Esophagus squamous epithelium (tissue), 4 donors: Measurements from ENCODE around the gene ASS1.

Experiments used
- POLR2A ChIP-seq, 4 donors: fragments of 450-650 bp; IDR thresholded peaks; one replicate each; pipeline ENCODE4 v1.6.1; 2017; ENCODE audit warnings: antibody characterized with exemption in 4 of 4, mild to moderate bottlenecking in 4 of 4, moderate library complexity in 3 of 4
- TF ChIP-seq, protein P1 (sequence below), 6 experiments: fragments of 450-650 bp in 4 of 6; fragments of 200-600 bp in 2 of 6; sonication (generic) in 2 of 6; IDR thresholded peaks; one replicate each; pipeline ENCODE4 v1.5.1; 2016 to 2019; ENCODE audit warnings: antibody characterized with exemption in 6 of 6, mild to moderate bottlenecking in 4 of 6, moderate library complexity in 4 of 6

DNA sequence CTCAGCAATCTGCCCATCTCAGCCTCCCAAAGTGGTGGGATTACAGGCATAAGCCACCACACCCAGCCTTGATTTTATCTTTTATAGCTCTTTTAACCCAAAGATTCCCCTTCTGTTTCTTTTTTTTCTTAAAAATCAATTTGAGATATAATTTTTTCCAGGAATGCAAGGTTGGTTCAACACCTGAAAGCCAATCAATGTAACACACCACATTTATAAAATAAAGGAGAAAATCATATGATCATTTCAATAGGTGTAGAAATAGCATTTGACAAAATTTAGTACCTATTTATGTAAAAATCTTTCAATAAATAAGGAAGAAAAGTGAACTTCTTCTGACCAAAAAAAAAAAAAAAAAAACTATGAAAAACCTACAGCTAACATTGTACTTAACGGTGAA is 3.7 kb upstream of the ASS1 start:
- TF ChIP-seq, protein P1, sequence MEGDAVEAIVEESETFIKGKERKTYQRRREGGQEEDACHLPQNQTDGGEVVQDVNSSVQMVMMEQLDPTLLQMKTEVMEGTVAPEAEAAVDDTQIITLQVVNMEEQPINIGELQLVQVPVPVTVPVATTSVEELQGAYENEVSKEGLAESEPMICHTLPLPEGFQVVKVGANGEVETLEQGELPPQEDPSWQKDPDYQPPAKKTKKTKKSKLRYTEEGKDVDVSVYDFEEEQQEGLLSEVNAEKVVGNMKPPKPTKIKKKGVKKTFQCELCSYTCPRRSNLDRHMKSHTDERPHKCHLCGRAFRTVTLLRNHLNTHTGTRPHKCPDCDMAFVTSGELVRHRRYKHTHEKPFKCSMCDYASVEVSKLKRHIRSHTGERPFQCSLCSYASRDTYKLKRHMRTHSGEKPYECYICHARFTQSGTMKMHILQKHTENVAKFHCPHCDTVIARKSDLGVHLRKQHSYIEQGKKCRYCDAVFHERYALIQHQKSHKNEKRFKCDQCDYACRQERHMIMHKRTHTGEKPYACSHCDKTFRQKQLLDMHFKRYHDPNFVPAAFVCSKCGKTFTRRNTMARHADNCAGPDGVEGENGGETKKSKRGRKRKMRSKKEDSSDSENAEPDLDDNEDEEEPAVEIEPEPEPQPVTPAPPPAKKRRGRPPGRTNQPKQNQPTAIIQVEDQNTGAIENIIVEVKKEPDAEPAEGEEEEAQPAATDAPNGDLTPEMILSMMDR (IDR thresholded peaks at IDR 0.05) = no peak
- no peak for TF ChIP-seq POLR2A (IDR thresholded peaks at IDR 0.05)
